NAMALWA (cell line): ENCODE measurements around the gene GNB4.

Experiments used
- DNase-seq: peaks from one replicate; pipeline ENCODE4 v3.0.0-alpha.2; 2015; ENCODE audit warnings: low spot score

Gene GNB4

GRCh38 chr3:179355996-179356395 lies 95.3 kb downstream of the GNB4 start:
- DNase-seq, result no peak

DNA sequence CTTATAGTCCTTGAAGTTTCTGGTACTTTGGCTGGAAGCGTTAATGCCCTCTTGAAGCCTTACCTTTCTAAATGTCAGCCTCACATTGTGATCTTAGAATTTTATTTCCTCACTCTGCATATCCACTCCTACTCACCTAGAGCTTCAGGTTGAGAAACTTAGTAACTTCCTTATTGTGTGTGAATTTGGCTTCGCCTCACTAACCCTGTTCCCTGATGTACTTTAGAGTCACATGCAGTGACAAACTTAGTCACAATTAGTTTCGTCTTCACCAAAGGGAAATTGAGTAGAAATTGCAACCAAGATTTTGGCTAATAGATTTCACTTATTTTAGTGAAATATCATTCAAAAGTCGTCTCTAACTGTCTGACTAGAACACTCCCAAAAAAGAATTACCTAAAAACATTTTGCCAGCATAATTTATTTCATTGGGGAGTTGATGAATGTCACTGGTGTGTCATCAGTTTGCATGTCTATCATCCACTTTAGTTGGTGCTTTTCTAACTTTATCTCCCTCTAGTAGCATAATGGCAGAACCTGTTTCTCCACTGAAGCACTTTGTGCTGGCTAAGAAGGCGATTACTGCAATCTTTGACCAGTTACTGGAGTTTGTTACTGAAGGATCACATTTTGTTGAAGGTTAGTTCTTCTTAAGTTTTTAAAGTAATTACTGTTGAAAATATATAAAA lies 102.8 kb downstream of the GNB4 start:
- DNase-seq, result peak; percentile 82

- DNase-seq, result peak; percentile 98
These were observed 103.7 kb downstream of the GNB4 start, which contains the start of gene MFN1 for GRCh38 chr3:179347345-179348194. MFN1 (plus strand) TSS chr3:179347709; CDS start chr3:179348852, 1,143 bp downstream.
